ENCODE results near the gene MYL5. TPM values are rescaled to one million over a fixed set of nuclear protein-coding genes. Genes with fewer than 3 reads are reported as not detected.
"Not testable (repeated sequence)": the region's sequence is repeated elsewhere in the genome, so short reads cannot be mapped to it uniquely, and the experiment has no call there.

The MYL5 gene
- total RNA-seq, 1 experiment from 2014 or later, result 8.5 TPM

DNA sequence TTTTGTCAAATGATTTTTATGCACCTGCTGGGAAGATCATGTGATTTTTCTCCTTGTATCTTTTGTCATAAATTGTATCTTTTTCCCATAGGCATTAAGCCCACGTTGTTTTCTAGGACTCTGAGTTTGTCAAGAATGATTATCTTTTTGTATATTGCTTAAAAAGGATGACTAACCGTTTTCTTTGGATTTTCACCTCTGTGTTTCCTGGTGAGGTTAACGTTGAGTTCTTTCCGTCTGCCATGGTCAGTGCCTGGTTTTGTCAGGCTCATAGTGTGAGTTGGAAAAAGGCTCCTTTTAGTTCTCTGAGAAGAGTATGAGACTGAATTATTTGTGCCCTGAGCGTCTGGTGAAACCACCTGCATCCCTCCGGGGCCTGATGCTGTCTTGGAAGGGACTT, 53.2 kb downstream of the MYL5 start:
- H3K27ac Mint-ChIP-seq (ENCODE audit: unreplicated experiment), result no peak overlapping the region
- intact Hi-C loops (cut with micrococcal nuclease; ENCODE audit: unreplicated experiment), result no loop called here
- DNase-seq, result no peak
- H3K27me3 Mint-ChIP-seq (ENCODE audit: unreplicated experiment), result no peaks in the 10 kb centered on the region
- H3K4me3 Mint-ChIP-seq (ENCODE audit: low read depth, unreplicated experiment), result no peak overlapping the region
- peaks cover 3% of the 10 kb centered on the region for H3K9me3 Mint-ChIP-seq (ENCODE audit: low read depth, unreplicated experiment)
- H3K36me3 Mint-ChIP-seq (ENCODE audit: insufficient read depth, unreplicated experiment), result peaks cover 15% of the 10 kb centered on the region
- H3K4me1 Mint-ChIP-seq (ENCODE audit: low read depth, unreplicated experiment), result peaks cover 15% of the 10 kb centered on the region
- CTCF ChIA-PET, result no interaction called here
- no TSS peak for BruUV-seq (replicated peaks)
- TF ChIP-seq, protein P1, sequence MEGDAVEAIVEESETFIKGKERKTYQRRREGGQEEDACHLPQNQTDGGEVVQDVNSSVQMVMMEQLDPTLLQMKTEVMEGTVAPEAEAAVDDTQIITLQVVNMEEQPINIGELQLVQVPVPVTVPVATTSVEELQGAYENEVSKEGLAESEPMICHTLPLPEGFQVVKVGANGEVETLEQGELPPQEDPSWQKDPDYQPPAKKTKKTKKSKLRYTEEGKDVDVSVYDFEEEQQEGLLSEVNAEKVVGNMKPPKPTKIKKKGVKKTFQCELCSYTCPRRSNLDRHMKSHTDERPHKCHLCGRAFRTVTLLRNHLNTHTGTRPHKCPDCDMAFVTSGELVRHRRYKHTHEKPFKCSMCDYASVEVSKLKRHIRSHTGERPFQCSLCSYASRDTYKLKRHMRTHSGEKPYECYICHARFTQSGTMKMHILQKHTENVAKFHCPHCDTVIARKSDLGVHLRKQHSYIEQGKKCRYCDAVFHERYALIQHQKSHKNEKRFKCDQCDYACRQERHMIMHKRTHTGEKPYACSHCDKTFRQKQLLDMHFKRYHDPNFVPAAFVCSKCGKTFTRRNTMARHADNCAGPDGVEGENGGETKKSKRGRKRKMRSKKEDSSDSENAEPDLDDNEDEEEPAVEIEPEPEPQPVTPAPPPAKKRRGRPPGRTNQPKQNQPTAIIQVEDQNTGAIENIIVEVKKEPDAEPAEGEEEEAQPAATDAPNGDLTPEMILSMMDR (IDR thresholded peaks at IDR 0.05; ENCODE audit: unreplicated experiment), result no peak

DNA sequence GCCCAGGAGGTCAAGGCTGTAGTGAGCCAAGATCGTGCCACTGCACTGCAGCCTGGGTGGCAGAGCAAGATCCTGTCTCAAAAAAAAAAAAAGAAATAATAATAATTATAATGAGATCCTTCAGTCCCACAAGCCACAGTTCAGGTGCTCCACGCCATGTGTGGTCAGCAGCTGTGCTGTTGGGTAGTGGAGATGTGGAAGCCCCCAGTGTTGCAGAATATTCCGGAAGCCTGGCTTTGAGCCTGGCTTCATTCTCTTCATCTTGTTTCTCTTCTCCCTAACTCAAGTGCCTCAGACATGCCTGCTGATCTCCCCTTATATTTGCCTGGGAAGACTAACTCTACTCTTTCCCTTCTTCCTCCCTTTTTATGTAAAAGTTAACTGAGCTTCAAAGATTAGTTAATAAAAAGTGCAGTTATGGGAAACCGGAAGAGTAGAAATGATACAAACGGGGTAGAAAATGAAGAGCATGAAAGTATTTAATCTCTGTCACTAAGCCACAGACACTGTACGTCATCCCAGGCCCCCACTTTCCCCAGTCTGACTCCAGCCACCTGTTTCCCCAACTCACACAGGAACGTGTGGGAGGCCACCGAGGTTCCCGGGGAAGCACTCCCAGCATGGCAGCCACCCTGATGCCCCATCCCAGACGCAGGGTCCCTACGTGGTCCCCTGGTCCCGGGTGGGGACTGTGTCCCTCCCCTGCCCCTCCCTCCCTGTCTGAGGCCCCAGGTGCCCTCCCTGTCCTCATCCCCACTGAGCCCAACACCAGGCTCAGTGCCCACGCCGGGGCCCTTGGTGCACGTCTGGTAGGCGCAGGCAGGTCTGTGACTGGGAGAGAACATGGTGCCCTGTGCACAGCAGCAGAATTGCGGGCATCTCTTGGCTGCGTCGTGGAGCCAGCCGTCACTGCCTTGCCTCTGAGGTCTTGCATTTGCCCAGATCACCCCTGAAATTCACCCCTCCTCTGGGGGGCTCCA, 55.3 kb downstream of the MYL5 start:
- no TSS peak for BruUV-seq (replicated peaks)
- Mint-ChIP-seq H3K27me3 (ENCODE audit: unreplicated experiment) (no peaks in the 10 kb centered on the region), H3K4me3 (ENCODE audit: low read depth, unreplicated experiment) (no peak overlapping the region), H3K27ac (ENCODE audit: unreplicated experiment) (no peak overlapping the region), H3K9me3 (ENCODE audit: low read depth, unreplicated experiment) (peaks cover 3% of the 10 kb centered on the region), H3K4me1 (ENCODE audit: low read depth, unreplicated experiment) (peaks cover 15% of the 10 kb centered on the region), H3K36me3 (ENCODE audit: insufficient read depth, unreplicated experiment) (peaks cover 6% of the 10 kb centered on the region)
- TF ChIP-seq, protein P1 (IDR thresholded peaks at IDR 0.05; ENCODE audit: unreplicated experiment), result no peak
- no peak for DNase-seq
- intact Hi-C loops (cut with micrococcal nuclease; ENCODE audit: unreplicated experiment), result no loop called here
- CTCF ChIA-PET, result no interaction called here

DNA sequence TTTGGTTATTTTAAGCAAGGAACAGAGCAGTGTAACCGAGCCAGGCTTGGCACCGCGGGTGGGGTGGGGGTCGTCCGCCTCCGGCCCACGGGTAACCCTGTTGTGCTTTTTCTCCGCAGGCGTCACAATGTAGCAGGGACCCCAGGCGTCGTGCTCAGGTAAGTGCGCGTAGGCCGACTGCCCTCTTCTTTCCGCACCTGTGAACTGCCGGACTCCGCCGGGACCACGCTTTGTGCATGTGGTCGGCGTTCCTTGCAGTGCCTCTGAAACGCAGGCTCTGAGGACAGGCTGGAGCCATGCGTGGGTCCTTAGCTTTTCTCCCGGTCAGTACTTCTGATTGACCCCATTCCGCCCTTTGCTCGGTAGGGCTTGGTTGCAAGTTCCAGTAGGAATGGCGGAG, 56.2 kb downstream of the MYL5 start:
- no peak overlapping the region for H3K4me3 Mint-ChIP-seq (ENCODE audit: low read depth, unreplicated experiment)
- H3K36me3 Mint-ChIP-seq (ENCODE audit: insufficient read depth, unreplicated experiment), result peaks cover 6% of the 10 kb centered on the region
- H3K27ac Mint-ChIP-seq (ENCODE audit: unreplicated experiment), result no peak overlapping the region
- BruUV-seq (replicated peaks), result no TSS peak
- TF ChIP-seq, protein P1 (IDR thresholded peaks at IDR 0.05; ENCODE audit: unreplicated experiment), result no peak
- H3K9me3 Mint-ChIP-seq (ENCODE audit: low read depth, unreplicated experiment), result peaks cover 3% of the 10 kb centered on the region
- CTCF ChIA-PET, result no interaction called here
- peaks cover 15% of the 10 kb centered on the region for H3K4me1 Mint-ChIP-seq (ENCODE audit: low read depth, unreplicated experiment)
- DNase-seq, result no peak
- intact Hi-C loops (cut with micrococcal nuclease; ENCODE audit: unreplicated experiment), result no loop called here
- no peaks in the 10 kb centered on the region for H3K27me3 Mint-ChIP-seq (ENCODE audit: unreplicated experiment)

DNA sequence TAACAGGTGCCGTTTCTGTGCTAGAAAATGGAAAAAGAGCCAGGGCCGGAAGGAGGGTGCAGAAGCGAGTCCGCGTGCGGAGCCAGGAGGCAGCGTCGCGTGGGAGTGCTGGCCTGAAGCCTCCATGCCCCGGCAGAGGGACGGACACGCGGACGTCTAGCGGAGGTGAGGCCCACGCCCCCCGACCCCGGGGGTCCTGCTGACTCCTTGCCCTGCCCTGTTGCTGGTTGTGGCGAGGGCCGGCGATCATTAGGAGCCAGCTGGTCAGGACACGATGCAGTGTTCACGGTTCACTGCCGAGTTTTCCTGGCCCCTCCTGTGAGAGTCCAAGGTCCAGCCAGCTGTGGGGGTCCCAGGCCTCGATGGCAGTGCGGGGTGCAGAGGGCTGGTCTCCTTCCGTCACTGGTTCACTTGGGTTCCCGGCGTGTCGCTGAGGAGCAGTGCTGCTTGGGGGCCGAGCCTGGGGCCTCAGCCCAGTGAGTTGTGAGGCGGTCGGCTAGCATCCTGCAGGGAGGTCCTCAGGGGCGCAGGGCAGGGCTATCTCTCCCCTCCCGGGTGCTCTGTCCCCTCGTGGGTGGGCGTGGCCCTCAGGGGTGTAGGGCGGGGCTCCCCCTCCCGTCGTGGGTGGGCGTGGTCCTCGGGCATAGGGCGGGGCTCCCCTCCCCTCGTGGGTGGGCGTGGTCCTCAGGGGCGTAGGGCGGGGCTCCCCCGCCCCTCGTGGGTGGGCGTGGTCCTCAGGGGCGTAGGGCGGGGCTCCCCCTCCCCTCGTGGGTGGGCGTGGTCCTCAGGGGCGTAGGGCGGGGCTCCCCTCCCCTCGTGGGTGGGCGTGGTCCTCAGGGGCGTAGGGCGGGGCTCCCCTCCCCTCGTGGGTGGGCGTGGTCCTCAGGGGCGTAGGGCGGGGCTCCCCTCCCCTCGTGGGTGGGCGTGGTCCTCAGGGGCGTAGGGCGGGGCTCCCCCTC, 56.9 kb downstream of the MYL5 start:
- peaks cover 15% of the 10 kb centered on the region for H3K4me1 Mint-ChIP-seq (ENCODE audit: low read depth, unreplicated experiment)
- CTCF ChIA-PET; H3K27me3 Mint-ChIP-seq (ENCODE audit: unreplicated experiment); BruUV-seq (replicated peaks); intact Hi-C loops (cut with micrococcal nuclease; ENCODE audit: unreplicated experiment); H3K36me3 Mint-ChIP-seq (ENCODE audit: insufficient read depth, unreplicated experiment); H3K27ac Mint-ChIP-seq (ENCODE audit: unreplicated experiment); H3K4me3 Mint-ChIP-seq (ENCODE audit: low read depth, unreplicated experiment); H3K9me3 Mint-ChIP-seq (ENCODE audit: low read depth, unreplicated experiment); DNase-seq: not testable (repeated sequence)

Other genes with a start within 250 kb of the MYL5 start
- 21.3 and 25.4 TPM in 2 replicates for gene ZNF721, start 175.4 kb upstream of the MYL5 start, total RNA-seq (2022)
- gene PIGG, start 175.3 kb upstream of the MYL5 start, total RNA-seq (2022), result 44.9 and 48.0 TPM in 2 replicates
- gene TMEM271, start 98.2 kb upstream of the MYL5 start, total RNA-seq (2022), result not detected in 2 replicates
- gene PDE6B, start 49.0 kb upstream of the MYL5 start, total RNA-seq (2022), result not detected in 2 replicates
- 122 and 124 TPM in 2 replicates for gene ATP5ME, start 266 bp upstream of the MYL5 start, total RNA-seq (2022)
- gene SLC49A3, start 14.6 kb downstream of the MYL5 start, total RNA-seq (2022), result 0.24 and 0.40 TPM in 2 replicates
- 29.5 and 30.0 TPM in 2 replicates for gene PCGF3, start 31.3 kb downstream of the MYL5 start, total RNA-seq (2022)
- gene CPLX1, start 151.6 kb downstream of the MYL5 start, total RNA-seq (2022), result 0.42 and 0.93 TPM in 2 replicates

Data from Calu3 (cell line).